GM21717 (cell line): ENCODE data around the gene SUSD6.

Source experiments
- ATAC-seq: cut with Tn5 transposase; IDR thresholded peaks from one replicate; pipeline ENCODE4 v1.9.1; 2021; ENCODE audit warnings: mild to moderate bottlenecking, moderate library complexity; ENCODE audit not compliant: unreplicated experiment

The SUSD6 gene

DNA sequence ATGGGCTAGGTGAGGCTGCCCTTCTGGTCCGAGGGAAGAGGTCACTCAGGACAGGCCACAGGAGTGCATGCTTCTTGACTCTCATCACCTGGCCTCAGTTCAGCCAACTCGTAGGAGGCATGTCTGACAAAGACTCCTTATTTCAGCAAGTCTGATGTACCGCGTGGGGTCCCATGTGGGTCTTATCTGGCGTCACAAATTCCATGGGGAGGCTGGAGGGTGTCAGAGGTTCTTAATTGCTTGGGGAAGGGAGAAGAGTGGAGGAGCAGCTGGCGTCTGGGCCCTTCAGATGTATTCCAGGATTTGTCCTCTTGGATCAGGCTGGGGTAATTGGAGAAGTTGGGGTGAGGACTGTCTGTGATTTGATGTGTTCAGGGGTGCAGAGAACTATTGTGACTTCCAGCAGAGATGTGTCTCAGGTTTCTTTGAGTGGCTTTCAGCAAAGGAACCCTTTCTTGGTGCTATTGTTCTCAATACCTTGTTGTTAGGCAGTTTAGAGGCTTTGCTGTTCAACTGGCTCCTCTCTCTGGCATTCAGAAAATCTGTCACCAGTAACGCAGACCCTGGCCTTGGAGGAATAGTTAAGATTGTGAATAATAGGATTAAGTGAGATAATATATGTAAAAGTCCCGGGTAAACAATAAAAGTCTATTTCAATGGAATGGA is 60.1 kb downstream of the SUSD6 start:
- ATAC-seq: no peak

DNA sequence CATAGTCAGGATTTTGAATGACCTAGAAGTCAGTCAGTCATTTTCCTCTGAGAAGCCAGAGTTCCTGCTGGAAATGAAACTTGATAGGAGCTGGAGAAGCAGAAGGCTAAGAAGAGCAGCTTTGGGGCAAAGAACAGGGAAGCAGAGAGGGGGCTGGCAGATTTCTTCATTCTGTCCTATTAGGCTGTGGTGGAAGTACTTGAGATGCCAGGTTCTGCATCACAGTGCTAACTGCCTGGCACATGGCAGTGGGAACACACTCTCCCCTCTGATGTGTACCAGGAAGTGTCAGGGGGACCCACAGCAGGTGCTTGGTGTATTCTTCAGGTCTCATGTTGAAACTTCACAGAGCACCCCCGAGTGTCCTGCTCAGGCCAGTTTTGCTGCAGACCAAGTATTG is 61.0 kb downstream of the SUSD6 start:
- ATAC-seq: no peak

GRCh38 chr14:69673104-69673503 is 61.7 kb downstream of the SUSD6 start:
- no peak for ATAC-seq

DNA sequence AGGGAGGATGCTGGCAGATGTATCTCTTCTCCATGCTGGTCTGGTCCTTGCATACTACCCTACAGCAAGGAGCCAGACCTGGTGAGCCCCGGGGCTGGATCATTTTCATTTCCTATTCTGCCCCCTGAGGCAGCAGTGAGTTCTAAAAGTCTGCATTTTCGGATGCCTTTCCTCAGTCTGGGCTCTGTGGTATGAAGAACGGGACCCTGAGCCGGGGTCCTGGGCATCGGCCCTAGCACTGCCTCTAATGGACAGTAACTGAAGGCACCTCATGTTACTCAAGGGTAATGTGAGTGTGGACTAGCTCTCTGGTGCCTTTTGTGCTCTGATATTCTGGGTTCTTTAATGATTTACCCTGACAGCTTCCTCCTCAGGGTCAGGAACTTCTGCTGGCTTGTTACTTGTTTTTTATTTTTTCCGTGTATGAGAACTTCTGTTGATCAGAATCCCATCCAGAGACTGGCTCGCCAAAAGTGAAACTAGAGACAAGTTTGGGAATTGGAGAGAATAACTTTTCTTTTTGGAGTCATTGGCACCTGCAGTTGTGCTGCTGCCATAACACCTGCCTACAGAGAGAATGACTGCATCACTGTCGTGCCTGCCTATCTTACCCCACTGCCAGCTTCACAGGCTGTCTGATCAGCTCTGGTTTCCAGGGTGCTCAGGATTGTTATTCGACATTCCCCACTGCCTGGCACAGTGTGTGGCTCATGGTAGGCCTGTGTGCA is 62.3 kb downstream of the SUSD6 start:
- no peak for ATAC-seq

DNA sequence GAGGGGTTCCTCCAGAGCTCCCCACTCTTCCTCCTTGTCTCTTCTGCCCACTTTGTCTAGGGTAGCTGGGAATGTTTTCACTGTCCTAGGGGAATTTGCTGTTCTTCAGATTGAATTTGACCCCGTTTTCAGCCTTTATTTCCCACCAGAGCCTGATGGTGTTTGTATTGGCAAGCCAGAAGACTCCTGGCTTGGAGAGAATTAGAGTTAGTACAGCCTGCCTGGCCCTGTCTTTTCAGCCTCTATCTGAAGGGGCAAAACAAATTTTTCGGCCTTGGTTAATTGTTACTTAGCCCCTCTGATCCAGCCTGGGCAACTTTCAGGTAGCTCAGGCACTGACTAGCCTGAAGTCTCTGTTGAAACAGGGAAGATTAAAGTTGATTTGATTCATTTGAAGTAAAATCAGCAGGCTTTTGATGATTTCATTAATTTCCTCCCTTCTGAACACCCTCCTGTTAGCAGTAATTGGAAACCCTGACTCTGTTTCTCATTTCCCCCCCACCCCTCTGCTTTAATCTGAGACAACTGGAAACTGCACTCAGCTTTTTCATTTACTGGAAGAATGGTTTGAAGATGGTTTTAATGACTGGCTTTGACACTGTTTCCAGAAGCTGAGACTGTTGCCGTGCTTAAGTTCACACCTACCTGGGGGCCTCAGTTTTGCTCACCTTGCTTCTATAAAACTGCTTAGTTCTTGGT is 63.3 kb downstream of the SUSD6 start:
- ATAC-seq: no peak

DNA sequence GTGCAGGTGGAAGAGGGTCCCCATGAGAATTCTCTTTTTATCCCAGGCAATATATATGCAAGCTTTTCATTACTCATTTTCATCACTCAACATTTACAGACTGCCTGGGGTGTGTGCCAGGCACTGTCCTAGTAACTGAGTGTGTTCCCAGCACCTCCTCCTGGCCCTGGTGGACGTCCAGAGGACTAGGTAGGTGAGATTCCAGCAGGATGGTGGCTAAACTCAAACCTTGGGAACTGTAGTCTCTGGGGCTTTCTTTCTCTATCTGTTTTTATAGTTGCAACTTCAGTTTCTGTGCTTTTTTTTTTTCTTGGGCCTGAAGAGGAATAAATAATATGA is 63.8 kb downstream of the SUSD6 start:
- ATAC-seq: no peak

DNA sequence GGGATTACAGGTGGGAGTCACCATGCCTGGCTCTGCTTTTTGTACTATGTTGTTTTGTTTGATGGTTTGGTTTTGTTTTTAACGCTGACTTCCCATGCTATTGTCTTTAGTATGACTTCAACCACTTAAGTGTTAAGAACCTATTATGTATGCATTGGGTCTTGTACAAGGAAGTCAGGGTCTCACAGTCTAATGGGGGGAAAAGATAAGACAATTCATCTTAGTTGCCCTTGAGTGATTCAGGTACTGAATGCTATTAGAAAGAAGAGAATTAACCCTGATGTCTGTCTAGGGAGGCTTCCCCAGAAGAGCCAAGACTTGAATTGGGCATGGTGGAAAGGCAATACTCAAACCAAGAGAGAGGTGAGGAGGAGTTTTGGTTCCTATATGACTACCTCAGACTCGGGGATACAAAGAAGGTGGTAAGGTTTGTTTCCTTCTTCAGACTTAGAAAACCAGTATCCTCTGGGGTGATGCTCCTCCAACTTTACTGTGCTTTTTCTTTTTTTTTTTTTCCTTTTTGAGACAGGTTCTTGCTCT is 64.6 kb downstream of the SUSD6 start:
- ATAC-seq: peak; percentile 77

DNA sequence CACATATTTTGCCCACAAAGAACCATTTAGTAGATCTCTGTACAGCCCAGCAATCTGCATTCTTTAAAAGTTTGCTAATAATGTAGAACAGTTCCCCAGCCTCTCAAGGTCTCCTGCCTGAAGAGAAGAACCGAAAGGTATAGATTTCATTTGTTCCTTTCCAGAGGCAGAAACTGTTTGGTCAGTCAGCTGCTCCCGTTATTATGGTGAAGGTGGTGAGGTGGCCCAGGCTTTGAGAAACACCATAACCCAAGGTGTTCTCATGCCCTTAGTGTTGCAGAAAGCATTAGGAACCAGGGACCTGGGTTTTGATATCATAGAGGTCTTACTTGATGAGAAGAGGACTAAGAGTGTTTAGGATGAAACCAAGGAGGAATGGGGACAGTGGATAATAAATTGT is 65.3 kb downstream of the SUSD6 start:
- ATAC-seq: no peak

DNA sequence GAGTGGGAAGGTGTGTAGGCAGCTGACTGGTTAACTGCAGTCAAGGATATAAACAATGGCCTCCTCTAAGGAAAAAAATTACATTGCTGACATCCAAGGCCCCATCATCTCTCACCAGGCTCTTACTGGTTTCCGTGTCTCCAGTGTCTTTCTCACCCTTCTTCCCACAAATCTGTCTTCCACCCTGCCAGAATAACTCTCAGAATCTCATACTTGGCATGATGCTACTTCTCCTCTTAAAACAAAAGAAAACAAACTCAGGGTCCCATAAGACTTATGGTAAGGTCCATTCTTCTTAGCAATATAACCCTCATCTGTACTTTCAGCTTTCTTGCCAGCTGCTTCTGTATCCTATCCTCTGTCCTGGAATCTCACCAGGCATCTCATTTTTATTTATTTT is 68.9 kb downstream of the SUSD6 start:
- ATAC-seq: no peak

DNA sequence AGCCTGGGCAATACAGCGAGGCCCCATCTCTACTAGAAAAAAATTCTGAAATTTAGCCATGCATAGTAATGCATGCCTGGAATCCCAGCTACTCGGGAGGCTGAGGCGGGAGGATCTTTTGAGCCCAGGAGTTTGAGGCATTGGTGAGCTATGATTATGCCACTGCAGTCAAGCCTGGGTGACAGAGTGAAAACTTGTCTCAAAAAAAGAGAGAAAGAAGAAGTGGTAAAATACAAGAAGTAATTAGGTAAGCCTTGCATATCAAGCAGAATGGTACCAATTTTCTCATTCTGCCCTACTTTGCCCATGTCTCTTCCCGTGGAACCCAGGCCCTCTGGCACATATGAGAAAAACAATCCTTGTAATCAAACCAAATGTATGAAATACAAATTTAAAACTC is 70.7 kb downstream of the SUSD6 start:
- ATAC-seq: no peak

GRCh38 chr14:69682621-69683263 is 71.3 kb downstream of the SUSD6 start:
- ATAC-seq: no peak

DNA sequence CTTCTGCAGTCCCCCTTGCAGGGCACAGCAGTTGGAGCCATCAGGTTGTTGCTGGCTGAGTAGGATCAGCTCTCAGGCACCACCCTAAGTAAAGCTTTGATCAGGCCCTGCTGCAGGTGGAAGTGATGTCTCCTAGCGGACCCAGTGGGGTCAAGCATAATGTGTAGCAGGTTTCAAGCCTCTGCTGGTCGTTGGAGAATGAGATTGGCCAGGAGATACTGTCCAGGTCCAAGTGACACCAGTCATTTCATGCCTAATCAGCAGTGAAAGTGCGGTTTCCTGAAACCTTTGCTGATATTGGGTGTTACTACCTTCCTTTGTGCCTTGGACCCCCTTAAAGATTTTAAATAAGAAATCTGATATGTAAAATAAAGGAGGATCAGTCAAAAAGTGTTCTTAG is 72.6 kb downstream of the SUSD6 start:
- no peak for ATAC-seq

DNA sequence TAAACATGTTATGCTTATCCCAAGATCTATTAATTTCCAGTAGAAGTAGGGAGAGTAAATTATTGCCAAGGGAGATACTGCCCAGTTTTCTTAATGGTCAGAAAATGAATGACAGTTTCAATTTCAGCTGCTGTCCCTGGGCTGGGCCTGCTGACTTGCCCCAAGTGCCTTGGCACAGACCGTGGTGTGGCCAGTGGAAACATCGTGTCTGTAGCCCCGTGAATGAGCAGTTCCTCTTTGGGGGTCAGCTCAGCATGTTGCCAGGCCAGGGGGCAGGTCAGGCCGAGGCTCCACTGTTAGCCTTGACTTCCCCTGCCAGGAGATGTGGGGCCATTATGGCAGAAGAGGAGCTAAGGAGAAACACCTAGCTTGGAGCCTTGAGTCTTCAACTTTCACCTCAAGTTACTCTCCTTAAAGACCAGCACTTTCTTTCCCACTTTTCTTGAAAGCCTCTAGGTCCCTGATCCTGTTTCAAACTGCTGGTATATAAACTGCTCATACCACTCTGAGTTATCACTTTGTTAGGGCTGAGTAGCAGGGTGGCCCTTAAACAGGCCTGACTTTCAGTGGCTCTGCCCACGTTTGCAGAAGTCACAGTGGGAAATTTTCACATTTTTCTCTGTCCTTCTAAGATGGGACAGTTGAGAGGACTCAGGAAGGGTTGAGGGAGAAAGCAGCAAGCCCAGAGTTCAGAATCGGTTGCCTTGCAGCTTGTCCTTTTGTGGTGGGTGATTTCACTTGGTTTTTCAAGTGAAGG is 73.2 kb downstream of the SUSD6 start:
- no peak for ATAC-seq

DNA sequence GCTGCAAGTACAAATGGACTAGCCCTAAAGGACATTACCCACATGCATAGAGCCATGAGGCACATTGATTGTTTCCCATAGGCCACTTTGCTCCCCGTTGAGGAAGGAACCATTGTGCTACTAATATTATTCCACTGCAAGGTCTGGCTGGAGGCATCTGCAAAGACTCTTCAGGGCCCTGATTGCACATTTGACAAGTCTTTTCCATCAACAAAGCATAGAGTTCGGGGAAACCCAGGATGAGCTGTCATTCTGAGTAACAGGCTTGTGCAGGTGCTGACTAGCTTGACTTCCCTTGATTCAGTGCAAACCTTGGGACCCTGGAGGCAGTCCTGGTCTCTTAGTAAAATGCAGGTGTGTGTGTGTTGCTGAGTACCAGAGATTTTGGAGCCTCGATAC is 73.8 kb downstream of the SUSD6 start:
- ATAC-seq: no peak

DNA sequence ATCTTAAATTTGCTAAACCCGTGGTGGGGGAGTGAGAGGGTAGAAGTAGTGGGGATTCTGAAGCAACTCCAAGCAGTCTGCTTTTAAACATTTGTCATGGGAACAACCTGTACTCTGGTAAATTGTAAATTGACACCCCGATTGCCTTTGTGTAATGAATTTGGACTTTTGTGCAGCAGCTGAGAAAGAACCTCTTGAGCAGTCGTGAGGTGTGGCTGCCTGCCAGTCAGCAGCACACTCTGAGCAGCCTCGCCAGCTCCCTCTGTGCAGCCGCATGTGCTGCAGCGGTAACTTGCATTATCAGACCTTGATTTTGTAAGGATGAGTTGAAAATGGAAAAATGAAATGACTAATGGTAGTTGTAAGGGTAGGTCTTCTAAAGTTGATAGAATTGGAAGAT is 74.3 kb downstream of the SUSD6 start:
- ATAC-seq: no peak

DNA sequence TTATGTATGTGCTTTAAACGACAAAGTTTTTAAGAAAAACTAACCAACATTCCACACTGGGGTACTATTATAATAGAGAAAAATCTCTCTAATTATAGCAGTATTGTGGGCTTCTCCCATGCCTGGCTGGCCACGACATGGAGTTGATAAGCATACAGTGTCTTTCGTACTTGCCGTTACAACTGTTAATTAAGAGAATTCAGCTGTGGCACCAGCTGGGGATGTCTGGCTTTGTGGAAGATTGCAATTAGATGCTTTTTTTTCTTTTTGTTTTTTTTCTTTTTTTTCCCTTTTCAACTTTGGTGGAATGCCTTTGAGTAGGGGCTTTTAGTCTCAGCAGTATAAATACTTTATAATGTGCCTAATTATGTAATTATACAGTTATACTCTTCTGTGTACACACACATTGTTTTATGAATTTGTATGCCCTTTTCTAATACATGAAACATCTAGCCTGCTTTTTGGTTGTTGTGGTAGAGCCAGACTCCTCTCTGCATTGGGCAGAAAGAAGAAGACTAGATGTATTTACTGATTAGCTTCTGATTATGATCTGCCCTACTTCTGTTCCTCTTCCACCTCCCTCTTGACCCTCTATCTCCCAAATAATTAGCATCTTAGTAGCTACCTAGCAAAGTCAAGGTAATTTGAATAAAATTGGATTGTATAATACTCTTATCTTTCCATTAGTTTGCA is 76.4 kb downstream of the SUSD6 start:
- no peak for ATAC-seq

DNA sequence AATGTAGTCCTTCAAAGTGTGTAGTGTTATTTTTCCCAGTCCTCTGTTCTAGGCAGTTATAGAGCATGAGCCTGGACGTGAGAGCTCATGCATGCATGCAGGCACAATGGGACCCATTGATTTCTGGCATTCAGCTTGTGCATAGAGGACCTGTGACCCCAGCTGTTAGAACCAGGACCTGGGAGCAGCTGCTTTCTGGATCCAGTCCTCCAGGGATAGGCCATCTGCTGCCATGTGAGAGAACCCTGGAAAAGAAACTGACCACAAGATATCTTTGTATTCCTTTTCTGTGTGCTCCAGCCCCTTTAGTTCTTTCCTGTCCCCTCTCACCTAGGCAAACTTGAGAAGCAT is 76.9 kb downstream of the SUSD6 start:
- no peak for ATAC-seq

DNA sequence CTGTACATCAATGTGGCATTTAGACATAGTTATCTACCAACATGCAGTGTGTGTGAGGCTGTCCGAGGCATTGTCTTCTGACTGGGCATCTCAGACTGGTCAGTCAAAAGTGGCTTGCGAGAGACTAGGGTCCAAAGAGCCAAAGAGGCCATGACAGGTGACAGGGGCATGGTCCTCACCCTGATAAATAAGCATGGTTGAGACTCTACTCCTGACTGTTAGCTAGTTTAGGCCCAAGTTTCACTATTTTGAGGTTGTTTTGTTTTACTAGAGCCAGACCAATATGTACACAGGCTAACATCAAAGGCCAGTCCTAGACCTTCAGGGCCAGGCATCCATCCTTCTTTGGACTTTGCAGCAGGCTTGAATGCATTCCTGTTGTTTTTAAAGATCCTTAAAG is 78.6 kb downstream of the SUSD6 start:
- ATAC-seq: no peak

DNA sequence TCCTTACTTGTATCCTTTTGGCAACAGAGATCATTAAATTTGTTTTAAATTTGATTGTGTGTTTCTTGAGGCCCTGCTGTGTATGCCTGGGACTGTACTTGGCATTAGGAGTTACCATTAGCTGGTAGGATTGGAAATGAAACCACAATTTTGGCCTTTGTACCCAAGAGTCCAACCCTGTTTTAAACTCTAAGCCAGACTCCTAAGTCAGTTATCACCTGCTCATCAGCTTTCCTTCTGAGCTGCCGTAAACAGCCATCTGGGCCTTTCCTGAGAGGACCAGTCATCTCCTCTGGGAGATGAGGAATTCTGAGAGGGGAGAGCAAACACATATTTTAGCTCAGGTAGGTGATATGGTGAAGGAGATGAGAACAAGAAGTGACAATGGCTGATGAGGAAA is 81.2 kb downstream of the SUSD6 start:
- ATAC-seq: no peak

DNA sequence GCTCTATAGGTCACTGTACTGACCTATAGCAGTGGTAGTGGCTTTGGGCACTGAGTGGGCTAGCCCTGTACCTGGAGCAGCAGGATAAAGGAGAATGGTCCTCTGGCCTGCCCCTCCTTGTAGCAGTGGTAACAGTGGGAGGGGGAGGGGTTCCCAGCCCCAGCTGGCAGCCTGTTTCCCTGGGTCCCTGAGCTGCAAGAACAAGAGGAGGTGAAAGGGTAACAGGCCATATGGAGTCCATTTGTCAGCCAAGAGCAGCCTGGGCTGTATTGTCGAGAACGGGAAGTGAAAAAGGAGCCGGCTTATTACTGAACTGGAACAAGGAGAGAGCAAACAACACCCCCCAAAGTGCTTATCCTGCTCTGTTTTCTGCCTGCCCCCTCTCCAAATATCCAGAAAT is 81.7 kb downstream of the SUSD6 start:
- peak; percentile 39 for ATAC-seq
